ENCODE data around the gene TSPAN18.

DNA sequence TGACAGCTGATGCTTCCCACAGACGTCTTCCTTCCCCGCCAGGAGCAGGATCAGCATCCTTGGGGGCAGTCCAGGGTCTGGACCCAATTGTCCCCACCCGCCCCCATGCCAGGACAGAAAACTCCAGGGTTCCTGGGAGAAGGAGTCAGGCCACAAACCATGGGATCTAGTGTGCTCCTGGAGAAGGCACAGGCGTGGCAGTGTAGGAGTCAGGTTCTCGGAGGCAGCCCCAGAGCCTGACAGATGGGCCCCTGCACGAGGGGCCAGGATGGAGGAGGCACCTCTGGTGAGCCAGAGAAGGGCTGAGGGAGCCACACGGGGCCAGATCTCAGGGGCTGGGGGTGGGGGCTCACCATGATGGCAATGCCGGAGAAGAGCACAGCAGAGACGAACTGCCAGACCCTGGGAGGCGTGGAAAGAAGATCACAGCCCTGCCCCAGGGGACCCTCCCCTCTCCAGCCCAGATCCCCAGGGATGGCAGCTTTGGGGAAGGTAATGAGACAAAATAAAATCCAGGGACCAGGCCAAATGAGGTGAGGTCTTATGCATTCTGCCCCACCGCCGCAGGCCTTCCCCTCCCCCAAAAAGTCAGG lies 210.3 kb downstream of the TSPAN18 start:
- TF ChIP-seq EP300 (IDR thresholded peaks at IDR 0.05) (no peak), POLR2A (IDR thresholded peaks at IDR 0.05) (no peak)

Measured in ovary (tissue), 1 donor.